ENCODE results near the gene MAN2A2.

DNA sequence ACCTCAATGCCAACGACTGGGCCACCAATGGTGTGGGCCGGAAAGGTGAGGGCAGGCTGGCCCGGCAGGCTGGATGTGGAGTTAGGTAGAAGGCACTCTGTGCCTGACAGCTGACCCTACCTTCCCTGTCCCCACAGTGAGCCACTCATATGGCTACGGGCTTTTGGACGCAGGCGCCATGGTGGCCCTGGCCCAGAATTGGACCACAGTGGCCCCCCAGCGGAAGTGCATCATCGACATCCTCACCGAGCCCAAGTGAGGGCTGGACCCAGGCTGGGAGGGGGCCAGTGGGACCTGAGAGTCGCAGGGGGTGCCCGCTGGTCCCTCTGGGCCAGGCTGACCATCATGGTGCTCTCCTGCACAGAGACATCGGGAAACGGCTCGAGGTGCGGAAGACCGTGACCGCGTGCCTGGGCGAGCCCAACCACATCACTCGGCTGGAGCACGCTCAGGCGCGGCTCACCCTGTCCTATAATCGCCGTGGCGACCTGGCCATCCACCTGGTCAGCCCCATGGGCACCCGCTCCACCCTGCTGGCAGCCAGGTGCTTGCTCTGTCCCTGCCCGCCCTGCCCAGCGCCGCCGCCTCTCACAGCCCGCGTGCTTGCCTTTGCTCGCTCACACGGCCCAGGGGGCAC lies 23.3 kb upstream of the MAN2A2 start:
- TF ChIP-seq EZH2phosphoT487 (IDR thresholded peaks at IDR 0.05; ENCODE audit: low read depth, severe bottlenecking, unreplicated experiment): no peak
- no peak for TF ChIP-seq CTCF (IDR thresholded peaks at IDR 0.05; ENCODE audit: poor library complexity)
- TF ChIP-seq EZH2 (IDR thresholded peaks at IDR 0.05; ENCODE audit: borderline replicate concordance): no peak

Data from hepatocyte (in vitro differentiated cells).